Stromal cell of bone marrow (primary cell): ENCODE results near the gene CDC123.
"Not testable (repeated sequence)": the region's sequence is repeated elsewhere in the genome, so short reads cannot be mapped to it uniquely, and the experiment has no call there.

ENCODE experiments used
- DNase-seq: peaks from one replicate; pipeline ENCODE4 v3.0.0-alpha.2; 2012; ENCODE audit warnings: low read depth

CDC123 gene

DNA sequence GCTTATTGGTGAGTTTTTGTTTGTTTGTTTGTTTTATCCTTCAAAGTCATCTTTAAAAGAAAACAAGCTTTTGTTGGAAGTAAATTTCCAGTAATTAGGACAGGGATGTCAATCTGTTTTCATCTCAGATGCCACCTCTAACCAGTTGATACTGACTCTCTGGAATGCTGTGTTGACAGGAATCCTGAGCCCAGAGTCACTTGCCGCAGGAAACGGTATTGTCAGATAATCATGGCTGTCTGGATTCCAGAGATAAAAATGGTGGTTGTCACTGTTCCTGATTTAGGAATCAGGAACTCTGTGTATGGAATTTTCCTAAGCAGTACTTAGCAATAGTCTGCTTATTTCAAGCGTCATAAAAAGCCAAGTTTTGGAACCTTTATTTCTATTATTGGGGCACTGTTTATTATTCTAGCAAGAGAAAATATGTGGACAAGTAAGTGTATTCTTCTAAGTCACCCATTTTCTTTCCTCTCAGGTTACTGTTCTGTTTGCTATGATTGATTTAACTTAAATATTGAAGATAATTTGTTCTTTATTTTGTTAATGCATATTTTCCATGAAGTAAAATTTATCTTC is 39.2 kb downstream of the CDC123 start:
- no peak for DNase-seq

DNA sequence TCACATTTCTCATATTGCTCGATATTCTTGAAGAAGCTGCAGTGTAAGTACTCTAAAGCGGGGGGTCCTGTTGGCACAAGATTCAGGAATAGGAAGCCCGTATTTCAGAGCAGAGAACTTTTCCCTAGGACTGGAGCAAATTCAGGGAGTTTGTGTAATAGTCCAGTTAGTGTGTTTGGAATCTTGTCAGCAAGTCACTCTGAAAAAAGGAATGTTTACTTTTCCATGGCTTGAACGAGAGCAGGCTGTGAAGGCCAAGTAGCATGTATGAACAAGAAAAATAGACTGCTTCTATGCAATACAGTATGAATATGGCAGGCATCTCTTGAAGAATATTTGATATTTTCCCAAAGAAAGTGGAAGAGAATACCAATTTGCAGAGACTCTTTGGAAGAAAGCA is 39.8 kb downstream of the CDC123 start:
- DNase-seq = no peak

DNA sequence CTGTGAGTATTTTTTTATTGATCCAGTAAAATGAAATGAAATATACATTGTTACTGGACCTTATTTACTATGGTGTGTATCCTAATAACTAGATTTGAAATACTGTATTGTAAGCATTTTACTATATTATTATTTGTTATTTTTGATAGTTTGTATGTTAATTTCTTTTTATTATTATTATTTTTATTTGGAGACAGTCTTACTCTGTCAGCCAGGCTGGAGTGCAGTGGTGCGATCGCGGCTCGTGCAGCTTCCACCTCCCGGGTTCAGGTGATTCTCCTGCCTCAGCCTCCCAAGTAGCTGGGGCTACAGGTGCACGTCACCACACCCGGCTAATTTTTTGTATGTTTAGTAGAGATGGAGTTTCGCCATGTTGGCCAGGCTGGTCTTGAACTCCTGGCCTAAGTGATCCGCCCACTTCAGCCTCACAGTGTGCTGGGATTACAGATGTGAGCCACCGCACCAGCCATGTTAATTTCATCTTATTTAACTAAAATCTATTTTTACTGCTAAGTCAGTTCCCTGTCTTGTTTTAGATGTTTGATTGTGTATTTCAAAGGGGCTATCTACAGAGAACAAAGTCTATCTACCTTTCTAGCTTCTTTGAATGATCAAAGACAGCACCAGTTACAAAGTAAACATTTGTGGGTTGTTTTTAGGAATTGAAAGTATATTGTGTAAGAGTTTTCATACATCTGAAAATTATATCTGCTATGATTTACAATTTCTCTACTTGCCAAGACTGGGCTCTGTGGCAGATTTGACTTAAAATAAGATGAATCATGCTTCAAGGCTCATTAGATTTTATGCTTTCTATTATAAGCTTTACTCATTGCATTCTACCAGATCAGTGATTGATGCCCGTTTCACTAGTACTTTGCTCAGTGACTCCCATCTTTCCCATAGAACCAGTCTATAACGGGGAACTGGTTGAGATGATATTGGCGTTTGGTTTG is 41.6 kb downstream of the CDC123 start:
- DNase-seq = no peak

DNA sequence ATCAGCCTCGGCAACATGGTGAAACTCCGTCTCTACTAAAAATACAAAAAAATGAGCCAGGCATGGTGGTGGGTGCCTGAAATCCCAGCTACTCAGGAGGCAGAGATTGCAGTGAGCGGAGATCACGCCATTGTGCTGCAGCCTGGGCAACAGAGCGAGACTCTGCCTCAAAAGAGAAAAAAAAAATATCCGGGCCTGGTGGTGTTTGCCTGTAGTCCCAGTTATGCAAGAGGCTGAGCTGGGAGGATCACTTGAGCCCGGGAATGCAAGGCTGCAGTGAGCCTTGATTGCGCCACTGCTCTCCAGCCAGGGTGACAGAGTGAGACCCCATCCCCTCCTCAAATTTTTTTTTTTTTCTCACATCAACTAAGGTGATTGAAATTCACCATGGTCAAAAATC is 42.8 kb downstream of the CDC123 start:
- no peak for DNase-seq

DNA sequence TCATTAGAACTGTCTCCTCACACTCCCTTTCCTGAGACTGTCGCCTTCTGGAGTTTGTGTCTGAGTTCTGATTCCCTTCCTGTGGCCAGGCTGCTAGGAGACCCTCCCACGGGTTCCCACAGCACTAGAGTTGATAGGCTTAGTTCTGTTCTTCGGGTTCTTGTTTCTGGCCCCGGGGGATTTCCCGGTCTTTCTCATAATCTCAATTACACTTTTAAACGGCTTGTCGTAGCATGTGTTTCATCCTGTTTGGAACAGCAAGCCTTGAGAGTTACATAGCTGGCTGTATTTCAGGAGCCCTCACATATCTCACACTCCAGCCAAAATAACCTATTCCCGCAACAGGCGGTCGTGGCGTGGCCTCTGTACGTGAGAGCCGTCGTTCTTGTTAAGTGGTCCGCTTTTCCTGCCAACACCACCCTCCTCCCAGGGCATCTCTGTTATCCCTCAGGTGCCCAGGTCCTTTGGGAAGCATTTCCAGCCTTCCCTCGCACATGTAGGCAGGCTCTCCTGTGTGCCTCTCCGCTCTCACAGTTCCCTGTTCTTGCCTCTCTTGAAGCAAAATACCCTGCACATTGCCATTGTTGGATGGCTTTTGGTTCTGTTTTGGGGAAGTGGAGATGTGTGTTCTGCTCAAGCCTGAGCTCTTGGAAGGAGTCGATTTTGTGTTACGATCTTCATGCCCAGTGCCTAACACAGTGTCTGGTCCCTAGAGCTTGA is 46.0 kb downstream of the CDC123 start:
- DNase-seq = no peak

DNA sequence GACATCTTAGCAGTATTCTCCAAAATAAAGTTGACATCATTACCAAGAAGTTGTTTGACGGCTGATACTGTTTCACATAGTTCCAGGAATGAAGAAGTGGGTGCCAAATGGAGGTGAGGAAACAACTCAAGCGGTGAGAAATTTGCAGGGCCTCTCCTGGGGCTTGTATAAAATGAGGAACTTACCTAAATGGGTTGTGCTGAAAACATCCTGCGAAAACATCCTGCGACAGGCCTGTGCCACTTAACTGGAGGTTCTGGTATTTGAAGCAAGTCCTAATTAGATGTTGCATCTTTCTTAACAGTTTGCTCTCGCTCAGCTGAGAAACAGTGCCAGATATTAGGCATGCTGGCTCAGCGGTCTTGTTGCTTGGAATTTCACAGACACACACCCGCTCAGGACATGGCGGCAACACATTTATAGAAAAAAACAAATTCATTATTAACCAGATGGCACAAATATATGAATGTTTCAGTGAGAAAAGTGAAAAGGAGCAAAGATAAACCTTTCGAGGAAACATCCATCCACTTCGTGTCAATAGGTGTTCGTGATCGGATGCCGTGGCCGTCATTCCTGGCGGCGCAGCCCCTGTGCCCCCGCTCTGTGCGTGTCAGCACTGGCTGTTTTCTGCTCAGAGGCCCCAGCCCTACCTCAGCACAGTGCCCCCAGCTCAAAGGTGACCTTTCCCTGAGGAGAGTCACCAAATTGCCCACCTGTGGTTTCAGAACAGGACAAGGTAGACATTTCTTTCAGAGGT is 48.1 kb downstream of the CDC123 start:
- no peak for DNase-seq

DNA sequence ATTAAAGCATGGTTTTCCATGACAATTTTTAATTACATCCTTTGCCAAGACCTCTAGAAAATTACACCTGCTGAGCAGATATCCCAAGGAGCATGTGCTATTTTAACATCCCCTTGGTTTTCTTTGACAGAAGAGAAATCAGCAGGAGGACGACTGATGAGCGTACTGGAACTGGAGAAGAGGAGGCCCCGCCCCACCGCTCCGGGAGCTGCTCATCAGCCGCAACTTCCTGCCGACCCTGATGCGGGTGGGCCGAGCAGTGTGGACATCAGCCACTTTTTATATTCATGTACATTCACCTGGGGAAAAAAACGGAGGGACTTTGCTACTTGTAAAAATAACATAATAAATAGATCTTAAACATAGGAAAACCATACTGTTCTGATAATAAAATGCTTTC is 54.2 kb downstream of the CDC123 start:
- DNase-seq = no peak

DNA sequence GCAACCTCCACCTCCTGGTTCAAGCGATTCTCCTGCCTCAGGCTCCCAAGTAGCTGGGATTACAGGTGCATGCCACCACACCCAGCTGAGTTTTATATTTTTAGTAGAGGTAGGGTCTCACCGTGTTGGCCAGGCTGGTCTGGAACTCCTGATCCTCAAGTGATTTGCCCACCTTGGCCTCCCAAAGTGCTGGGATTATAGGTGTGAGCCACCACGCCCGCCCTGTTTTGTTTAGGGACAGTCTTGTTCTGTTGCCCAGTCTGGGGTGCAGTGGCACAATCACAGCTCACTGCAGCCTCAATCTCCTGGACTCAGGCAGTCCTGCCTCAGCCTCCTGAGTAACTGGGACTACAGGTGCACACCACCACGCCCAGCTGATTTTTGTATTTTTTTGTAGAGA is 54.7 kb downstream of the CDC123 start:
- not testable (repeated sequence) for DNase-seq

DNA sequence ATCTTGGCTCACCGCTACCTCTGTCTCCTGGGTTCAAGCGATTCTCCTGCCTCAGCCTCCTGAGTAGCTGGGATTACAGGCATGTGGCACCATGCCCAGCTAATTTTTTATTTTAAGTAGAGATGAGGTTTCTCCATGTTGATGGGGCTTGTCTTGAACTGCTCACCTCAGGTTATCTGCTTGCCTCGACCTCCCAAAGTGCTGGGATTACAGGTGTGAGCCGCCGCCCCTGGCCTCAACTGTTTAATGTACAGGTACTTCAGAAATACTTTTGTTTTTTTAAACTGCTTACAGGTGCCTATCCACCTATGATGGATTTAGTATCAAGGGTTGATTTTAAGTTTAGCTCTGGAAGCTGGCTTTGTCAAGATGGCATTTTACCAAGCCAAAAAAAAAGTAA is 55.6 kb downstream of the CDC123 start:
- no peak for DNase-seq

DNA sequence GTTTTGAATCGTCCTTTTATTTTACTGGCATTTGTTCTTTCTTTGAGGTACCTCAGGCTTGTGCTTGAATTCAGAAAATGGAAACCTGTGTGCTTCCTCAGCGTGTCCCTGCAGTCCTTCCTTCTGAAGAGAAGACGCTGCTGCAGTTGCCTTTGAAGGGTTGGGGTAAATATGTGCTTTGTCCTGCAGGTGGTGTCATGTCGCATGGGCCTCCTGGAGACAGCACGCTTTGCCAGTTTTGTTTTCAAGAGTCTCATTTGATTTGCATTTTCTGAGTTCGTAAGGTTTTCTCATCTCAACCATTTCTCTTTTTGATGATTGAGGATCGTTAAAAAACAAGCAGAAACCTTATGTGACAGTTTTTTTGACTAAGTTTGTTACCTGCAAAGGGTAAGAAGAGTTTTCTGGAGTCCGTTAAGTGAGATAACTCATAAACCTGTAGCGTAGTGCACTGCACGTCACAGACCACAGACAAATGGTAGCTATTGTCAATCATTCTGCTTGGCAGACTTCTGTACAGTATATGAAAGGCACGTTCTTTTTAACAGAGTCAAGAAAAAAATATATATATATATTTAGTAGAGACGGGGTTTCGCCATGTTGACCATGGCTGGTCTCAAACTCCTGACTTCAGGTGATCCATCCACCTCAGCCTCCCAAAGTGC is 57.0 kb downstream of the CDC123 start:
- no peak for DNase-seq

DNA sequence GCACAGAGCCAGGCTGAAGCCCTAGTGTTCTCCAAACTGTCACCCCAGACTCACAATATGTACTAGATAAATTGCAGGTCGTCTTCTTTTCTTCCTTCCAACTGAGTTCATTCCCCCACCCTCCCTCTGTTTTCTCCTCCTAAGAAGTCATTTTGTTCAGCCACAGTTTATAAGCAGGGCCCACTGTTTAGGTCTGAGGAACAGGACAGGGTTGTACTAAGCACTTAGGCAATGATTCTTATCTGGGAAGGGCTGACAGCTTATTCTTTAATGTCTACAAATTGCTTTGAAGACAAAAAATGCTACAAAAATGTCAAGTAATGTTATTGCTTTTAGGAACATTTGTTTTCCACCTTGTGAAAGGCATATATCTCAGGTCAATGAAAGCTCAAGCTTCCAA is 59.1 kb downstream of the CDC123 start:
- DNase-seq = no peak

DNA sequence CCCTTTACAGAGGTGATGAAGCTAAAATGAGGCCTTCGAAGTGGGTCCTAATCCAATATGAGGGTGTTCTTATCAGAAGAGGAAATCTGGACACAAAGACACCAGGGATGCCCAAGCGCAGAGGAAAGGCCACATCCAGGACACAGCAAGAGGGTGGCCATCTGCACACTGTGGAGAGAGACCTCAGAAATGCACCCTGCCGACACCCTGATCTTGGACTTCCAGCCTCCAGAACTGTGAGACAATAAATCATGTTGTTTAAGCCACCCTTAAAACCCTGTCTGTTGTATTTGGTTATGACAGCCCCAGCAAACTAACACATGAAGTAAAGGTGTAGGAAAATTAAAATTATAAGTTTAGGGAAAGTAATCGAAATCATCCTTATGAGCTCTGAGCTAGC is 64.0 kb downstream of the CDC123 start:
- no peak for DNase-seq

DNA sequence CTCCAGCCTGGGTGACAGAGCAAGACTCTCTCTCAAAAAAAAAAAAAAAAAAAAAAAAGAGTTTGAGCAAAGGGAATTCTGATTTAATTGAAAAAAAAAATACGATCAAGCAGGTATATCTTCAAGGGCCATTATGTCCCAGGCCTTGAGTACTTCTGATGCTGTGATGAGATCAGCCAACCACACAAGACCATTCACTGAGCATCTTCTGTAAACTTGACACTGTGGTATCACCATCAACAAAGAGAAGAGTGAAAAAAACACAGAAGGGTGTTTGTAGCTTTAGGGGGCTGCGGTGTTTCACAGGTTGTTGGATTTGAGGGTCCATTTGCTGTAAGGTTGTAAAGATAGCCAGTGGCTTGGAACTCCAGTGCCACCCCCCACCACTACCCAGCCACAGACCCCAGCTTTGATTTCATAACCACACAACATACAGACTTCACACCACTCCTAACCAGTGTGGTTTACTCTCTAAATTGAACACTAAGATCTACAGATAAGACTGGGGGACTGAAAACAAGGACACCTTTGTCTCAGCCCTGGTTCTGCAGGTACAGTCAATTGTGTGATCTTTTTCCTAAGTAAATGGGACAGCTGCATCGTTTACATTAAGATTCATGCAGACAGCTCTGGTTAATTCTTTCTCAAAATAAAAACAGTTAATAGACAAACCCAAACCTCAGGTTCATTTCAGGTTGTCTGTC is 66.4 kb downstream of the CDC123 start:
- DNase-seq = no peak

DNA sequence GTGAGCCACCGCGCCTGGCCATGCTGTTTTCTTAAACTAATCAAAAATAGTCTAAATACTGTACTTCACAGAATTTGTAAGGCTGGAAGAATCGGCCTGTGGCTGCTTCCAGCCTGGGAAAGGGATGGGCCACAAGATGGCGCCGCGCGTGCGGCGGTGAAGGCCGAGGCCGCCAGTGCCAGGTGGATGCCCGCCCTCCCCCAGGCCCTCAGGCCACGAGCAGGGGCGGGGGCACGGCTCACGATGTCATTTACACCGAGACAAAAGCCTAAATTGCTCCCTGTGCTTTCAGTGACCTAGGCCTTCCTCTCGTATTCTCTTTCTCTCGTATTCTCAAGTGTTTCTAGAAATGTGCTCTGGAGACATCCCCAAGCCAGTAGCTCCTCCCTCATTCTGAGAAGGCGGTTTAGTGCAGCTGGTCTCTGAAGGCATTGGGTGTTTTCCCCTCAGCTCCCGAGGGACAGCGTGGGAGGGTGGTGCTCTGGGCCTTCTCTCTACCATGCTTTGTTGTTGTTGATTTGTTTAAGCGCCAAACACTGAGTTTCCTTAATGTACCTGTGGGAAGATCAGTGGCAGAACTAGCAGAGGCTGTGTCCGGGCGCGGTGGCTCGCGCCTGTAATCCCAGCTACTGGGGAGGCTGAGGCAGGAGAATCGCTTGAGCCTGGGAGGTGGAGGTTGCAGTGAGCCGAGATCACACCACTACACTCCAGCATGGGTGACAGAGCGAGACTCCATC is 68.4 kb downstream of the CDC123 start:
- peak; percentile 47 for DNase-seq

DNA sequence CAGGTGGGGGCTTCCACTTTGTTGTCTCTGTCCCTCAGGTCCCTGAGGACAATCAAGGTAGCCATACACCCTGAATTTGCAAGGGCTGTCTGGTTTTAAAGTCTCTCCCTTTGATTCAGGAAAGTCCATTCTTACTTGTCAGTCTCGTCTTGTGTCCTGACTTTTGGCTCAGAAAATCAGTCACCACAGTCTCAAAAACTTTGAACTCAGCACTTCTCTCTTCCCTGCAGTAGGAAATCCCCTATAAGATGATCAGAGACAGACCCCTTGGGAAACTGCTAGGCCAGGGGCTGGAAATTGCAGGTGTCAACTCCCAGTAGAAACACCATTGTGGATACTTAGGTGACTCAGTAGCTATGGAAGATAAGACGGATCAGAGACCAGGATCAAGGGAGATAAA is 73.1 kb downstream of the CDC123 start:
- no peak for DNase-seq

DNA sequence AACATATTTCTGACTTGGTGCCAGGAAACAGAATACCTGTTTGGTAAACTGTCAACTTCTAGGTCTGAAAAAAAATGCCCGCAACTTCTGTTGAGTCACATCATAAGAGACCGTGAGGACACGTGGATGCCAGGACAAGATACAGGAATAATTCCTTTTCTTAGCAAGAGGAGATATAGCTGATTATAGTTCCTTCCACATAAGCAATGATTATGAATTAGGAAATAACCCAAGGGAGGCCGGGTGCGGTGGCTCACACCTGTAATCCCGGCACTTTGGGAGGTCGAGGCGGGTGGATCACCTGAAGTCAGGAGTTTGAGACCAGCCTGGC is 75.2 kb downstream of the CDC123 start:
- no peak for DNase-seq

DNA sequence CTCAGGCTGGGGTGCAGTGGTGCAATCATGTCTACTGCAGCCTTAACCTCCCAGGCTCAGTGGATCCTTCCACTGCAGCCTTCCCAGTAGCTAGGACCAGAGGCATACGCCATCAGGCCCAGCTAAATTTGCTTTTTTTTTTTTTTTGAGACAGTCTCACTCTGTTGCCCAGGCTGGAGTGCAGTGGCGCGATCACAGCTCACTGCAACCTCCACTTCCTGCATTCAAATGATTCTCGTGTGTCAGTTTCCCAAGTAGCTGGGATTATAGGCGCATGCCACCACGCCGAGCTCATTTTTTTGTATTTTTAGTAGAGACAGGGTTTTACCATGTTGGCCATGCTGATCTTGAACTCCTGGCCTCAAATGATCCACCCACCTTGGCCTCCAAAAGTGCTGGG is 81.9 kb downstream of the CDC123 start:
- DNase-seq = not testable (repeated sequence)

DNA sequence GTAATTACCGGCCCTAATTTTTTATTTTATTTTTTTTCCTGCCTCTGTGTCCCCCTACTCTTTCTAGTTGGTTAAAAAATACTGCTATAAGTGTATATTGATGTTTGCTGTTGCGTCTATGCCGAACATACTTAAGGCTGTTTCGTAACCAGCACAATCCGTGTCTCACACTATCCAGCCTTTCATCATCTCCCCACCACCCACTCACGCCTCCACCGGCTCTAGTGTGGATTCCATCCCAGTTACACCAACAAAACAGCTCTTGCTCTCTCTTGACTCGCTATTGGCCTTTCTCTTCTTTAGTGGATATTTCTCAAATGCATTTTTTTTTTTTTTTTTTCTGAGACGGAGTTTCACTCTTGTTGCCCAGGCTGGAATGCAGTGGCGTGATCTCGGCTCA is 83.3 kb downstream of the CDC123 start:
- DNase-seq = no peak

DNA sequence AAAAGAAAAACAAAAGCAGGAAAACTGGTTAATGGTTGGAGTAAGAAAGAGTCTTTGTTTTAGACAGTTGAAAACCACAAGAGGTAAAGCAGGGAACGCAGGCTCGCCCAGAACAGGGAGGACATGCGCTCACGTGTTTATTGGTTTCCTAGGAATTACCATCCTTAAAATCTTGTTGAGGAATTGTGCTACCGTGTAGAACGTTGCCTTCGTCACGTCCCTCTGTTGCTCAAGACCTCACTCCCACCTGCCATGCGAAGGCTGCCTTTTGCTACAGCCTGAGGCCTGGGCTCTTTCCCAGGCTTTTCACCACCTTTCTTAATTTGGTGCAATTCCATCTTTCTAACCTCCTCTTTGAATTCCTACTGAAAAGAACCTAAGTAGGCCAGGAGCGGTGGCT is 91.8 kb downstream of the CDC123 start:
- no peak for DNase-seq

DNA sequence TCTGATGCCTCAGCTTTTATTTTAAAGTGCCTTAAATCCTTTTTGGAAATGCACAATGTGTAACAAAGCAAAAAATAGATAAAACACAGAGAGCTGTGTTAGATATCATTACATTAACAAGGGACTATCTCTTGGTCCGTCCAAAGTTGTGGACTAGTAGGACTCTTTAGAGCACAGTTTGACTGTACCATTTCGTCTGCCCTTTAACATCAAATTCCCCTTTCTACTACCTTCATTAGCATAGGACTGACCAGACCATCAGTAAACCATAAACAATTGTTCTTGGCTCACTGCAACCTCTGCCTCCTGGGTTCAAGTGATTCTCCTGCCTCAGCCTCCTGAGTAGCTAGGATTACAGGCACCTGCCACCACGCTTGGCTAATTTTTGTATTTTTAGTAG is 101.8 kb downstream of the CDC123 start:
- DNase-seq = not testable (repeated sequence)
